NCI-H446 (cell line): ENCODE results near the gene EPHB1.
A peak's percentile ranks its signal among the peaks of the same experiment; 100 is the strongest.

Experiments used
- DNase-seq, 2 experiments: peaks; one replicate each; lab custom pipeline; 2025; lab: John Stamatoyannopoulos, UW

EPHB1 gene

DNA sequence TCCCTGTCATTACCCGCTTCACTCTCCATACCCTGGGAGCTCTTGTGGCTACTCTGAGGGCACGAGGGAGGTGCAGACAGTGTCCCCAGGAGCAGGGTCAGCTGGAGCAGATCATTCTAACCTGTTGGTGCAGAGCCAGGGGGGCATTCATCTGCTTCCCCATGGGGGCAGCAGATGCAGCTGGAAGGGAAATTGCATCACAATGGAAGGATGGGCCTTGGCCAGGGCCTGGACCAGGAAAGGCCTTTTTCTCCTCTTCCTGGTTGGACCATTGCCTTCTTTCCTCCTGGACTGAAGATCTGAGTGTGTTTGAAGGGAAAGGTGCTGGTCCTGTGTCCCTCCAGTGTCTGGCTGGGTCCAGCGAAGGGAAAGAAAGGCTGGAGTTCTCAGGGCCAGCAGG is 55.7 kb downstream of the EPHB1 start:
- DNase-seq = no peak

DNA sequence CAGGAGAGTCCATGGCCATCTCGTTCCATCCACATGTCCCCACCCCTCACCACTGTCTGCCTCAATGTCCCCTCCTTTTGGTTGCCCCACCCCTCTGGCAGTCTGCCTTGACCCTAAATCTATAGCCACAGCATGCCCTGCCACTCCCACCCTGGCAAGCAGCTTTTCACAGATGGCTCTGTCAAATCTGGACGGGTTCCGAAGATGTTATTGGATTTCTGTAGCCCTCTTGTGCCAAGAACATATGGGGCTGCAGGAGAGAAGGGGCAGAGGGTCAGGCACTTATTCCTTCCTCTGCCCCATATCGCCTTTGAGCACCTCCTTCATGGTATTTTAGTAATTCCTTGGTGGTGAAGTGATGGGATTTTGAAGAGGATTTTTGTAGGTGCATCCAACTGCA is 57.1 kb downstream of the EPHB1 start:
- DNase-seq = peak; percentile 47 to 84

DNA sequence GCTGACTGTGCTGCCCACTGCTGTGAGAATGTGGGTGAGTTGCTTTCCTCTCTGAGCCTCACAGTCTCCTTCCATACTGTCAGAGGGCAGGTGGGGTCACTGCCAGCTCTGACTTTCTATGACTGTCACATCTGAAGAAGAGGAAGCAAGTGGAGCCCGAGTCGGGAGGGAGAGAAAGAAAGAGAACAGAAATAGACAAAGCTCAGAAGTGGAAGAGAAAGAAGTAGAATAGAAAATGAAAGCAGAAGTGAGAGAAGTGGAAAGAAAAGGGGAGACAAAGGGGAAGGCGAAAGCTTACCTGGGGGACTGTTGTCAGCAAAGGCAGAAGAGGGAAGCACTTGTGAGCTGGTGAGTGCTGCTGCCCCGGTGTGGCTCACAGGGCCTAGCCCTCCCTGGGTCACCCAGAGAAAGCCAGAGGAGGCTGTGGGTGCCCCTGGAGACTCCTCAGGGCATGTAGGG is 57.9 kb downstream of the EPHB1 start:
- DNase-seq = no peak

DNA sequence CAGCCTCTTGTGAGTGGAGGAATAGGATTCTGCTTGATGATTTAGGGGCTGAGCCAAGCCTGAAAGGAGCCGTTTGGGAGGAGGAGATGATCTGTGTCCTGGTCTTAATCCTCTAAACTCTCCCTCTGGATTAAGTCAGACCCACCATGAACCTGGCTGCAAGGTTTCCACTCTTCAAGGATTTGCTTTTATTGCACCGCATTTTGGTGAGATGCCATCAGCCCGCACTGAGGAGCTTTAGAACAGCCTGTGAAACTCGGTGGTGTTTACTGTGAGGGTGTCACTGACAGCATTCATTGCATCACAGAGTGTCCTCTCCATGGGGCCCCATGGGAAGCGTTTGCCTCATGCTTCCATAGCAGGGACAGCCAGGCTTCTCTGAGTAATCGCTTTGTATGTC is 59.2 kb downstream of the EPHB1 start:
- no peak for DNase-seq

DNA sequence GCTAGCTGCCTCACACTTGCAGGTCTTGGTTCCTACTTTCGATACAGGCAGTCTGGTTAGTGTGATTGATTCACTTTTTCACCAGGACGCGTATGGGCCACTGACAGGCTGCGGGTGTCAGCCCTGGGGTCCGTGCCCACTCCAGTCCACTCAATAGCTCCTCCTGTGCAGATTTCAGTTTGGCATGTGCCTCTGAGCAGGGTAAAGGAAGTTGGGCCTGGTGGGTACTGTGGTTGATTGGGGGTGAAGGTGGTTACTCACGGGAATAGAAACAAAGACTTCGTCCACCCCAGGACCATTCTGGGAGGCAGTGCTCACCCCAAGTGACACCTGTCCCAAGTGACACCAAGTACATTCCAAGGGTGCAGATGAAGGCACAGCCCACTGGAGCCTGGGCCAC is 62.3 kb downstream of the EPHB1 start:
- DNase-seq = no peak

DNA sequence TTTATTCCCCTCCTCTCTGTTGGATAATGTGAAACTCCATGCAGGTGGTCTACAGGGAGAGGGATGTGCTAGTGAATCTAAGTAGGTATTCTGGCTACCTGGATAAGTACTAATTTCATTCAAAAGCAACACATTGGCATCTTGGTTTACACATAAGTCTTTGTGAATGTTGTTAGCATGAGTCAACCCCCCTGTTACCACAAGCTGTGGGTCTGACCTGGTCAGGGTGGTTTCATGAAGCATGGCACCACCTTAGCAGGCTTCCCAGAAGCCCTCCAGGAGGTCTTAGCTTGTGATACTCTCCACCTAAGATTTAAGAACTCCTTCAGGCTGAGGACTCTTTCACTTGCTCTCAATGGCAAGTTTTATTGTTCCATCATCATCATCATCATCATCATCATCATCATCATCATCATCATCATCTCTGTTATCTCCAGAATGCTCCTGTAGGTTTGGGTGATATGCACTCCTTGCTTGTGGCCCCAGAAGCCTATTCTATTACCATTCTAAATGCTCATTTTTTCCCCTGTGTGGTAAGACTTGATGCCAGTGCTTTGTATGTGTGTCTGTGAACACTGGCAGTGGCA is 62.8 kb downstream of the EPHB1 start:
- DNase-seq = no peak

DNA sequence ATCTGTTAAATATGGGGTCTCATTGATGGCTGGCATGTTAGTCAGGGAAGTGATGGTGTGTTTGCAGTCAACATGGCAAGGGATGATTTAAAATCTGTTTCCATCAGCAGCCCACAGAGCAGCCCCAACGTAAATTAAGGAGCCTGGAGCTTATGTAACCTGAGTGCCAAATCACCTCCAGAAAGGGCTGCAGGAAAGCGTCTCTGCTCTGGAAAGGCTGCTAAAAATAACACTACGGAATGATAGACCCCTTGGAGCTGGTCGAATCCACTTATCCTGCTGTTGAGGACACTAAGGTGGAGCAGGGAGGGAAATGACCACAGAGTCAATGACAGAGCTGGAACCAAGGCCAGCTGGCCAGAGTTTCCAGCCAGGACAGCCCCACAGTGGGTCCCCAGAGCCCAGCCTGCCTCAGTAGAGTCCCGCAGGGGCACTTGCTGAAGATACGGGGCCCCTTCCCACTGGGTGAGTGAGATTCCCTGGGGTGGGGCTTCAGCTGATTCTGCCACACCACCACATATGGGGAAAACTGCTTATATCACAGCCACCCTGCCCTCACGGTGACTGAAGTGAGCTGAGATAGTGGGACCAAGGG is 63.5 kb downstream of the EPHB1 start:
- no peak for DNase-seq

DNA sequence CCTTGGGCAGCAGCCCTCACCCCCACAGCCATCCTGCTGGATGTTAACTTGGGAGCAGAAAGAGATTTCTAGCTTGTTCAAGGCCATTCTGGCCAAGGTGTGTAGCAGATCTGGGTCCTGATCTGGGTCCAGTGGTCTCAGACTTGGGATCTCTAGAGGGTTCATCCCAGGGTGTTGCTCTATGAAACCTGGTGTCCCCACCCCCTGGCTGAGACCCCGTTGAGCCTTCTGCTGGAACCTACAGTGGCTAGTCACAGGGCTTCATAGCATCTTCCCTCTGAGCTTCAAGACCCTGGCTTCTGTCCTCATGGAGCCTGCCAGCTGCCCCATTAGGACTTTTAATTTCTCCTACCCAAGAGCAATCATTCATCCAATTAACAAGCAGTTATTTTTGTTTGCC is 64.3 kb downstream of the EPHB1 start:
- DNase-seq = peak in 1 of 2 experiments; percentile 16

DNA sequence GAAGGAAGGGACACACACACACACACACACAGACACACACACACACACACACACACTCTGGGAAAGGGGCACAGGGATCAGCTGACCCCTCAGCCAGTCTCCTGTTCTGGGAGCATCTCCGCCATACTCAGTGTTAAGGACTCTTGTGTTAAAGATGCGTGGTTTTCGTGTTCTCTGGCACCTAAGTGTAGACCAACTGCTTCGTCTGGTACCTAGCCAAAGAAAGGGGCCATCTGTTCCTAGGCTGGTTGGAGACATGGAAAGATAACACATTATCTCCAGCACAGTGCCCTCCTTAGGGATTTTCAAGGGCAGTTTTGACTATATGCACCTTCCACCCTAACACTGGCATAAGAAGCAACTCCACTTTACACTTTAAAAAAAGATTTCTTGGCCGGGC is 65.1 kb downstream of the EPHB1 start:
- peak; percentile 86 to 94 for DNase-seq

DNA sequence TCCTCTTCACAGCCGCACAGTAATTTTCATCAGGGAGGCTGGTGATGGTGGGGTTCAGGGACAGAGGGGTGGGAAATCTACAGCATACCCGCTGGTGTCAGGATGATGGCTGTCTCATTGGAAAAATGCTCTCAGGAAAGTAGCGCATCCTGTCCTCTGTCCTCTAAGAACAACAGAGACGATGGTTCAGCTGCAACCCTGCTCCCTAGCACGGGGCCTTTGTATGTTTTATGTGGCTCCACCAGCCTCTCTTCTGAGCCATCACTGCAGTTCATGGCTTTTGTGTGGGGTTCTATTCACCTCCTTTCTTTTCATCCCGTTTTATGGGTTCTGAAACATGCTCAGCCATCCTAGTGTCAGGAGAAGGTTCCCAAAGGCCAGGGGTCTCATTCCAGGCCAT is 68.9 kb downstream of the EPHB1 start:
- no peak for DNase-seq

DNA sequence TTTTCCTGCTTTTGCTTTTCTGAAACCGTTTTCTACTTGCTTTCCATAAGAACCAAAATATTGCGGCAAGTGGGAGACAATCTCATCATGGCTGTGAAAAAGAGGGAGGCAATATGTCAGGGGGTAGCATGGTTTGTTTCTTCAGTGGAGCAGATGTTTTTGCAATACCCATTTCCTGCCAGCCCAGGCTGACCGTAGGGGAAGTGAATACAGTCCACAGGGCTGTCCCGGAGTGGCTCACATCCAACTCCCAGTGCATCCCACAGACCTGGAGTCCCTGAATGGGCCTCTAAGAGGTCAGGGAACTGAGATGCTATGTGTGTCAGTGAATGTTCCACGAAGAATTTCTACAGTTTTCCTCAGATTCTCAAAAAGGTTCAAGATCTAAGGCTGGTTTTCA is 69.6 kb downstream of the EPHB1 start:
- no peak for DNase-seq

DNA sequence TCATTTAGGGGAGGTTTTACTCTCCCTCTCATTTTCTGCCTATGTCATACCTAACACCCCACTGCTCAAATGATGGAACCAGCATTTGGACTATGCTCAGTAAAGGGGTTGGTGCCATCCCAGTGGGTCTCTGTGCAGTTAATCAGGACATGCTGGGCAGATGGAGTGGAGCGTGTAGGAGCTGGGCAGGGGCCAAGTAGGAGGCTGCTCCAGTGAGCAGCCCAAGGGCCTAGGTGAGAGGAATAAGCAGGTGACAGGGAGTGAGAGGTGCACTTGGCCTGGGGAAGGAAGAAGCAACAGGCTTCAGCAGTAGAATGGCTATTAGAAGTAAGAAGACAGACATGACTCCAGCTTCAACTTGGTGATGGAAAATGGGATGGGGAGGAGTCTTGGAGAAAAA is 72.2 kb downstream of the EPHB1 start:
- no peak for DNase-seq

DNA sequence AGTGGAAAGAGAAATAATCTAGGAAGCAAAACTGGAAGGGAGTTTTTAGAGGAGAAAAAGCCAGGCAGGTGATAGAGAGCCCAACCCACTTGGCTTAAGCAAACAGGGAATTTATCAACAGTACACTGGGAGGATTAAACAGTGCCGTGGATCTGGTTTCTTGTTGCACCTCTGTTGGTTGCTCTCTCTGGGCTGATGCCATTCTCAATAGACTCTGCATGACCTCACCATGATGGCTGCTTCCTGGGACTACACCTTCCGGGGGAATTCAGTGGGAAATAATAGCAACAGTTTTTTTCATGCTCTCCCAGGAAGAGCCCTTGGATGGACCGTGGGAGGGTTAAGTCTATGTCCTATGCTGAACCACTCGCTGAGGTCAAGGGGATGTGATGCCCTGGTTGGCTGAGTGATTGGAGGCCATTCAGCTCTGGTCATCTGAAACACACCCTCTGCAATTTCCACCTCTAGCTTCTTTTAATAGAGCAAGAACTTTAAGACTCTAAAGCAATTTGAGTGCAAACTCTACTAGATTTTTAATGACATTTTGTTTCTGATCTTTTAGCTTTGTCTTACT is 74.2 kb downstream of the EPHB1 start:
- DNase-seq = no peak

DNA sequence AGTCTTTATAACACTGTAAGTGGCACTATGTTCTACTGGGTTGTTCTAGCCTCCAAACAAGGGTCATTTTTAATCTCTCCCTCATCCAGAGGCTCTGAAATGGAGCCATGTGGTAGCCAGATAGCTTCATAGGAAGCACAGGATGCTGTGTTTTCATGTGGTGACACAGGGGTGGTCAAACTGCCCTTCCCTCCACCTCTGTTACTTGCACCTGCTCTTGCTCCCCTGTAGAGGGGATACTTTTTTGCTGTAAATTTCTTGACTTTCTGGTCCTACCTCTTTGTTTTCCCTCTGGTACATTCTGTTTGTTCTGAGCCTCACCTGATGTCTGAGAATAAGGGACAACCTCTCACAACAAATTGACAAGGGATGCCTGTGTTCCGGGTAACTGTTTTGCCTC is 76.8 kb downstream of the EPHB1 start:
- no peak for DNase-seq

DNA sequence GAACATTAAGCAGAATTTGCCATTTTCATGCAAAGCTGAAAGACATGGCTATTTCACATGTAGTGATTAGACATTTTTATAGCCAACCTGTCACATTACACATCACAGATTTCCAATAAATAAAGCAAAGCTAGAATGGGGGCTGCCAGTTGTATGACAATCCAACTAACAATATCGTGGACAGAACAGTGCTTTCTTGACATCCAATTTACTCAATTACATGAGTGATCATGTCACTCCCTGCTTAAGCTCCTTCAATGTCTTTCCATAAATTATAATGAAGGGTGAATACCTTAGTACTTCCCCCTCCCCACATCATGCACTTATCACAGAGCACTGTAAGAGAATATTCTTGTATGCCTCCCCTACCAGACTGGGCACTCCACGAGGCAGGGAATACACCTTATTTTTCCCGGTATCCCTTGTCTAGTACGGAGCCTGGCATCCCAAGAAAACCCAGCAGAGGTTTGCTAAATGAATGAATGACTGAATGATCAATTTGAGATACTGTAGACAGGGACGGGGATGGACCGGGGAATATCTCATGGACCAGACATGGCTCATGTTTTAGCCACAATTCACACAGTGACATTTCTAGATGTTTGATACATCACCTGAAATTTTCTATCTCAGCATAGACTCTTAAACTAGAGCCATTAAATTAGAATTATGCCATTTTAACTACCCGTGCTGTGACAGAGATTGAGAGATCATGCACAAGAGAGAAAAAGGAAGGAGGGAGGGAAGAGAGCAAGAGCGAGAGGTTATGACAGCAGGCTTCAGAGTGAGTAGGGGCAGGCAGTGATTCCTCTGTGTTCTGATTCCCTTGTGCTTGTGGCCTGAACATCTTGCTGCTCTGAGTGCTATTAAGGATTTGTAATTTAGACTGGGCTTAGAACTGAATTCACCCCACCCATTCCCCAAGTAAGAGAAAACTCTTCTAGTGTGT is 77.7 kb downstream of the EPHB1 start:
- no peak for DNase-seq

DNA sequence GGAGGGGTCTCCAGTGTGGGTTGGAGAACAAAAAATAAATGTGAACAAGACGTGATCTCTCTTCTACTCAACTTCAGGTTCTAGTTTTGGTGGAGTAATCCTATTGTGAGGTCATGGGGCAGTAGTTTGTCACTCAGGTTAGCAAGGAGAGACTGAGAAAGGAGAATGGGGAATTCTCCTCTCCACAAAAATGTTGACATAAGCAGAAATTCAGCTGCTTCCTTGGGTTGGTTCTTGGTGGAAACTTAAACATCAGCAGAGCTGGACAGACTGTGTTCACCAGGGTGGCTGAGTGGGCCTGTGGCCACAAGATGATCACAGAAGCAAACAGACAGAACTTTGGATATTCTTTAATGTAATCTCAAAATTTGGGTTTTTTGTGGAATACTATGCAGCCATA is 78.7 kb downstream of the EPHB1 start:
- no peak for DNase-seq

DNA sequence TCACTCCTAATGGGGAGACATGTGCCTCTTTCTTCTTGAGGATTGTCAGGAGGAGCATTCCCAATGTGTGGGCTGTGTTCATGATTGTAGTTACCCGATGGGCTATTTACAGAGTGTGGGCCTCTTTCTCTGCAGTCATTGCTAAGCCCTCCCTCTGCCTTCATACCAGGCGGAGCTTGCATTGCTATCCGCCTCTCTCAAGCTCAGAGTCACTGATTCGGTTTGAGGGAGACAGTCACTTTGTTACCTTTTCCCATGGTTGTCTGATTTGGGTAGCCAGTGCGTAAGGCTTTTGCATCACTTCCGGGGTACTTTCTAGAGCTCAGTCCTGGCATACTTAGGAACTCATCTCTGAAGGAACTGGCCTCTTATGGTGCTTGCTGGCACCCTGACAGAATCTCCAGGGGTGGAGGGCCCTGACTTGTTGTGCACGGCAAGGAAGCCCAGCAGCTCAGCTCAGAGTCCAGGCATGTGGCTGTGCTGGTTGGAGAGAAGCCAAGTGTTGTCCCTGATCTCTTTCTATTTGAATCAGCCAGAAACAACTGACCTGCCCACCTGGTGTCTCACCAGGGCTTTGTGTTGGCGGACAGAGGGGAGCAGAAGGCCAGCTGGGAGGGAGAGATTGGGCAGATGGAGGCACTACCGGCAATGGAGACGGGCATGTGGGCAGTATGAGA is 79.8 kb downstream of the EPHB1 start:
- peak in 1 of 2 experiments; percentile 75 for DNase-seq

DNA sequence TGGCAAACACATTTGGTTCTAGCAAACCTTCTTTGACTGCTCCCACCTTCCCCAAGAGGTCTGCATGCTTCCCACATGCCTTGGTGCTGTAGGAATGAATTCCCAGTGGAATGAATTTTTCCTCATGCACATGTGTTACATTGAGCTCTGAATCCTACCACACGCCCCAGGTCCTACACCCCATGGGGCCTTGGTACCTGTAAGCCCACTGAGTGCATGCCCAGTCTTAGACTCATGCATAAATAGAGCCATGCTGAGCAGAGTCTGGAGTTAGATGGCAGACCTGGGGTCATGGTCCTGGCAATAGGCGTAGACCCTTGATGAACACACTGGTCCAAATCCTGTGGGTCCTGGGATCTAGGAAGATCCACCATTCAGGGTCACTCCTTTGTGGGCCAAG is 81.8 kb downstream of the EPHB1 start:
- DNase-seq = no peak

DNA sequence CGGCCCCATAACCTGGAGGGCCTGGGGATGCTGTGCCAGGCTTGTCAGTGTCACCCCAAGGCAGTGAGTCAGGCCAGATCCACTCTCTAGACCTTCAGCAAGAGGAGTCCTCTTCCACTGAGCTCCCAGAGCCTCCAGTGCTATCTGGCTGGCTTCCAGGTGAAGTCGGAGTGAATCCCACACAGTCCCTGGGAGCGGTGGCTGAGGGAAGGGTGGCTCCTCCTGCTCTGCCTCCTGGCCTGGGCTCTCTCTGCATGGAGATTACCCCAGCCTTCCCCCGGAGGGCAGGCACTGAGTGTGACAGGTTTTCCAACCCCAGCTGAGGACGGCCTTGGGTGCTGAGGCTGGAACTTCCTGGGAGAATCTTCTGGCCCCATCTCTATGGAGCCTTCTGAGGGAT is 82.7 kb downstream of the EPHB1 start:
- peak in 1 of 2 experiments; percentile 46 for DNase-seq

DNA sequence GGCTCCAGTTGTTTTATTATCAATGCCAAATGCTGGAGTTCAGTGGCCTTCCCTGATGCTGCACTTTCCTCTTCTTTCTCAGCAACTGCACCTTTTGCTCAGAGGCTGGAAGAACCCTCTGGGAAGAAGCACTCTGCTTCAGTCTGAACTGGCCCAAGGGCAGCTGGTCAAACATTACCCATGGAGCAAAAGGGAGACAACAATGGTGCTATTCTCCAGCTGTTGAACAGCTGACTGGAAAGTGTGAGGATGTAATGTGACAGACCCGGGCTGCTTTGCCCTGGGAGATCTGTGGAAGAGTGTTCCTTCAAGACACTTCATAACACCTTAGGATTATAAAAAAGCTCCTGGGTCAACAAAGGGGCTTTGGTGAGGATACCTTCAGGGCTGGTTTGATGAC is 84.9 kb downstream of the EPHB1 start:
- DNase-seq = no peak

DNA sequence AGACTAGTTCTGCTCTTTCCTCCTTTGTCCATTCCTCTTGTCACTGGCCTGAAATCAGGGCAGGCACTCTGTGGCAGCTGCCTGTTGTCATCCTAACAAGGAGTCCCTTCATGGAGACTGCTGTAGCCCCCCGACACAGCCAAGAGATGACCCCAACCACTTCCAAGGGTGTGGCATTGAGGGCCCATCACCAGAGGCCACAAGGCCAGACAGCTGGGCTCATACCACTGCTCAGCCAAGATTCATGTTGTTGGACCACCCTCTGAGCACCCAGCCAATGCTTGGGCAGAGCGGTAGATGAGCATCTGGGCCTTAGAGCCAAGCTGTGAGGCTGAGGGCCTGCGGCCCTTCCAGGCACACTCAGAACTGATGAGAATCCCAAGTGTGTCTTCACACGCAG is 85.4 kb downstream of the EPHB1 start:
- DNase-seq = peak in 1 of 2 experiments; percentile 41

DNA sequence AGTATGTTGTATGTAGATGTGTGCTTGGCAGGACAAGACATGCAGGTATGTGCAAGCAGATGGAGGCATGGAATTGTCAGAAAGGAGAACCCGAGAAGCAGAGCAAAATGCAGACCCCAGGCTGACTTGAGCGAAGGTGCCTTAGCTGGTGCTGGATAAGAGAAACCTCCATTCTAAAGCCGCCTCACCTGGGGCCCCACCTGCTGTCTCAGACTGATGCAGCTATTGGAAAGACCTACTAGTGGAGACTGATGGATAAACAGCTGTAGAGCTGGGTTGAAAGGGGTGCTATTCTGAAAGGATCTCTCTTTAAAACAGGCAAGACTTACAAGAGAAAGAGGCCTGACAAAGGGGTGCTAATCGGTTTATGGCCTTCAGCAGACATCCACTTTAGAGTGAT is 86.2 kb downstream of the EPHB1 start:
- no peak for DNase-seq
